GM20000 (cell line): Measurements from ENCODE around the gene SET.
A peak's percentile ranks its signal among the peaks of the same experiment; 100 is the strongest.

Experiments used
- DNase-seq: peaks from one replicate; pipeline ENCODE4 v3.0.0; 2012; ENCODE audit warnings: low spot score
- CTCF ChIP-seq: IDR thresholded peaks from 2 replicates; pipeline ENCODE4 v1.5.1; 2012; ENCODE audit warnings: mild to moderate bottlenecking, control low read depth; ENCODE audit errors: extremely low read depth, missing control alignments

Gene SET

DNA sequence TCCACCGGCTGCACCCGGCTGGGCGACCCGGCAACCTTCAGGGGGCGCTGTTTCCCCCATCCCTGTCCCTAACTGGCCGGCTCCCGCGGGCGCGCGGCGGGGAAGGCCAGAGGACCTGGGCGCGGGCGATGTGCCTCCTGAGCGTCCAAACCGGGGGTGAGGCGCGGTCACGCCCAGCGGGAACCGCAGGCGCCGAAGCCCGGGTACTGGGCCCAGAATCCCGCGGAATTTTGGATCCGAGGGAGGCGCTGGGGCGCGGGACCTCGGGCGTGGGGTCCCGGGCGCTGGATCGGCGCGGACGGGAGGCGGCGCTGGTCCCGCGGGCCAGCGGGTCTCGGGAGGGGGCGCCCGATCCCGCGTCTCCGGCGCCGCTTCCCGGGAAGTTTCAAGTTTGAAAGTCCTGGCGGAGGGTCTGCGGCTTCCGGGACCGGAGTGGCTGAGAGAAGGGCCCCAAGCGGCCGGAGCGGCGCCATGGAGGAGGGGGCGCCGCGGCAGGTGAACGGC lies 13.5 kb downstream of the SET start, which contains the start of gene PKN3:
Gene PKN3, plus strand, starts transcription at position 59 of the 504 bp plus-strand sequence. Its CDS starts 413 bp downstream, at position 472.
- DNase-seq, result peak; percentile 97
- TF ChIP-seq CTCF, result peak; percentile 80

- DNase-seq, result peak; percentile 81
- no peak for TF ChIP-seq CTCF
These were observed 14.1 kb downstream of the SET start for GRCh38 chr9:128702949-128703615.

- DNase-seq, result no peak
- no peak for TF ChIP-seq CTCF
These were observed 14.8 kb downstream of the SET start for GRCh38 chr9:128703616-128704355.

GRCh38 chr9:128704356-128704670 lies 15.3 kb downstream of the SET start:
- no peak for DNase-seq
- TF ChIP-seq CTCF, result no peak

DNA sequence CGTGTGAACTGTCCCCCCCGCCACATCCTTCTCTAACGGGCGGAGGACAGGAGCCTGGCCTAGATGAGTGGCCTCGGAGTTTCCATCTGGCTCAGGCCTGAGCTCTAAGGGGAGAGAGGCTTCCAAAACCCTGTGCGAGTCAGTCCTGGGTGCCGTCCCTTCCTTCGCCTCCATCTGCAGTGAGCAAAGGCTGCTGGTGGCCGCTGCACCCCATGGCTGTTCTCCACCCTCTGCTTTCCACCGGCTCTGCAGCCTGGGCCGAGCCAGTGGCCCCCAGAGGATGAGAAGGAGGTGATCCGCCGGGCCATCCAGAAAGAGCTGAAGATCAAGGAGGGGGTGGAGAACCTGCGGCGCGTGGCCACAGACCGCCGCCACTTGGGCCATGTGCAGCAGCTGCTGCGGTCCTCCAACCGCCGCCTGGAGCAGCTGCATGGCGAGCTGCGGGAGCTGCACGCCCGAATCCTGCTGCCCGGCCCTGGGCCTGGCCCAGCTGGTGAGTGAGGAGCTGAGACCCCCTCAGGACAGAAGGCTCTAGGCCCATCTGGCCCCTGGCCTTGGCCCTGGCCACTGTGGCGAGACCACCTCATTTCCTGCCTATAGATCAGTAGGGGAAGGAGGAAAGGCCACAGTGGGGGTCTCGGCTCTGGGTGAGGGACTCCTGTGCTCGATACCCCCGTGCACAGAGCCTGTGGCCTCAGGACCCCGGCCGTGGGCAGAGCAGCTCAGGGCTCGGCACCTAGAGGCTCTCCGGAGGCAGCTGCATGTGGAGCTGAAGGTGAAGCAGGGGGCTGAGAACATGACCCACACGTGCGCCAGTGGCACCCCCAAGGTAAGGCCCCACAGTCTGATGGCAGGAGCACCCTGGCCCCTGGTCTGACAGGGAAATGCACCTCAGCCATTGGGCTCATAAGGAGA lies 16.3 kb downstream of the SET start:
- no peak for DNase-seq
- TF ChIP-seq CTCF, result no peak

DNA sequence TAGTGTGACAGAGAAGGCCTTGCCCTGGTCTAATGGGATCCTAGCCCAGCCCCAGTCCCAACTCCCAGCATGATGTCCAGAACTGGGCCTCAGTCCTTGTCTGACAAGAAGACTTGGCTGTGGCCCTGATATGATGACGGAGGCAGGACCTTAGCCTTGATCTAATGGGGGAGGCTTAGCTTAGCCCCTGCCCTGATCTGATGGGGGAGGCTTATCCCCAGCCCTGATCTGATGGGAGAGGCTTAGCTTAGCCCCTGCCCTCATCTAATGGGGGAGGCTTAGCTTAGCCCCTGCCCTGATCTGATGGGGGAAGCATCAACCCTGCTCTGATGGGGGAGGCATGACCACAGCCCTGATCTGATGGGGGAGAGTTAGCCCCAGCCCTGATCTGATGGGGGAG lies 17.0 kb downstream of the SET start:
- TF ChIP-seq CTCF, result no peak
- DNase-seq, result no peak
